Caco-2 (cell line): ENCODE data around the gene ALDH9A1. TPM values are rescaled to one million over a fixed set of nuclear protein-coding genes. Genes with fewer than 3 reads are reported as not detected.

Experiments
- BruUV-seq: library from RNA; stranded (reverse); fragments of 400-500 nt; replicated peaks from 2 replicates; lab custom pipeline; 2021; lab: Mats Ljungman, UMichigan
- CTCF ChIA-PET: fragments of 300-600 bp; sonication (Branson Sonifier 250); formaldehyde crosslinking; loops from one replicate; lab custom pipeline; 2022; ENCODE audit warnings: antibody characterized with exemption; lab: Charles Lee
- POLR2A ChIA-PET: fragments of 300-600 bp; sonication (Branson Sonifier 250); formaldehyde crosslinking; loops from one replicate; lab custom pipeline; 2022; ENCODE audit warnings: antibody characterized with exemption; lab: Charles Lee
- DNase-seq, 2 experiments: peaks; one replicate each; pipeline versions ENCODE4 v3.0.0 to v3.0.0-alpha.2; 2020 to 2022
- H3K27me3 ChIP-seq: replicated peaks from 2 replicates; pipeline ENCODE4 v1.6.0; 2011; ENCODE audit warnings: low read length; ENCODE audit not compliant: control insufficient read depth, insufficient read depth
- H3K36me3 ChIP-seq: 2 replicates; pipeline ENCODE4 v1.5.1; 2011; ENCODE audit warnings: low read length; ENCODE audit not compliant: control insufficient read depth, insufficient read depth
- H3K4me1 ChIP-seq: fragments of 250-450 bp; sonication (Bioruptor Pico); 2 replicates; pipeline ENCODE4 v1.5.1; 2020; ENCODE audit warnings: mild to moderate bottlenecking
- H3K4me3 ChIP-seq: 2 replicates; pipeline ENCODE4 v1.5.1; 2011; ENCODE audit warnings: low read depth, mild to moderate bottlenecking, control low read depth, low read length
- H3K9me3 ChIP-seq: fragments of 250-450 bp; sonication (Bioruptor Pico); 2 replicates; pipeline ENCODE4 v1.5.1; 2020; ENCODE audit warnings: mild to moderate bottlenecking, moderate library complexity
- H3K27ac Mint-ChIP-seq: one replicate; pipeline ENCODE4 v1.8.0; 2022; ENCODE audit warnings: mixed read lengths; ENCODE audit not compliant: unreplicated experiment
- H3K27me3 Mint-ChIP-seq: one replicate; pipeline ENCODE4 v1.8.0; 2022; ENCODE audit warnings: mixed read lengths; ENCODE audit not compliant: insufficient read depth, unreplicated experiment
- H3K36me3 Mint-ChIP-seq: one replicate; pipeline ENCODE4 v1.8.0; 2022; ENCODE audit warnings: mild to moderate bottlenecking, mixed read lengths; ENCODE audit not compliant: insufficient read depth, unreplicated experiment
- H3K4me1 Mint-ChIP-seq: one replicate; pipeline ENCODE4 v1.8.0; 2022; ENCODE audit warnings: low read depth, mixed read lengths; ENCODE audit not compliant: unreplicated experiment
- H3K4me3 Mint-ChIP-seq: one replicate; pipeline ENCODE4 v1.8.0; 2022; ENCODE audit warnings: mild to moderate bottlenecking, moderate library complexity, mixed read lengths; ENCODE audit not compliant: unreplicated experiment
- H3K9me3 Mint-ChIP-seq: one replicate; pipeline ENCODE4 v1.8.0; 2022; ENCODE audit warnings: mixed read lengths; ENCODE audit not compliant: unreplicated experiment
- intact Hi-C: fragments of 100-400 bp; cut with micrococcal nuclease; formaldehyde crosslinking; loops from one replicate; pipeline ENCODE4 v1.10.0; 2022; ENCODE audit not compliant: unreplicated experiment
- total RNA-seq: library from RNA; stranded (reverse); gene quantifications from 2 replicates; pipeline ENCODE4 v1.2.3, GENCODE V29; 2022
- TF ChIP-seq, protein P1 (sequence below), 2 experiments: fragments of 200-600 bp in 1 of 2; IDR thresholded peaks; 1 replicate in 1 of 2; 2 replicates in 1 of 2; pipeline versions ENCODE4 v1.5.1 to v1.8.0; 2011 to 2022; ENCODE audit warnings: antibody characterized with exemption in 1 of 2, control low read depth in 1 of 2, inconsistent platforms in 1 of 2, low read depth in 1 of 2, low read length in 1 of 2, mild to moderate bottlenecking in 1 of 2, moderate library complexity in 1 of 2; ENCODE audit not compliant: insufficient read depth in 1 of 2, severe bottlenecking in 1 of 2, unreplicated experiment in 1 of 2

Gene ALDH9A1
- total RNA-seq, 1 experiment from 2014 or later: 33.9 TPM

GRCh38 chr1:165616987-165617546 is 81.3 kb downstream of the ALDH9A1 start:
- no TSS peak for BruUV-seq
- intact Hi-C loops: no loop called here
- Mint-ChIP-seq H3K27ac (no peak overlapping the region), H3K4me3 (no peak overlapping the region), H3K36me3 (no peaks in the 10 kb centered on the region), H3K9me3 (no peaks in the 10 kb centered on the region), H3K27me3 (peaks cover 15% of the 10 kb centered on the region), H3K4me1 (no peaks in the 10 kb centered on the region)
- Histone ChIP-seq H3K4me1 (no peaks in the 10 kb centered on the region), H3K36me3 (no peaks in the 10 kb centered on the region), H3K27me3 (no peaks in the 10 kb centered on the region), H3K9me3 (no peaks in the 10 kb centered on the region), H3K4me3 (no peak overlapping the region)
- DNase-seq: no peak
- TF ChIP-seq, protein P1, sequence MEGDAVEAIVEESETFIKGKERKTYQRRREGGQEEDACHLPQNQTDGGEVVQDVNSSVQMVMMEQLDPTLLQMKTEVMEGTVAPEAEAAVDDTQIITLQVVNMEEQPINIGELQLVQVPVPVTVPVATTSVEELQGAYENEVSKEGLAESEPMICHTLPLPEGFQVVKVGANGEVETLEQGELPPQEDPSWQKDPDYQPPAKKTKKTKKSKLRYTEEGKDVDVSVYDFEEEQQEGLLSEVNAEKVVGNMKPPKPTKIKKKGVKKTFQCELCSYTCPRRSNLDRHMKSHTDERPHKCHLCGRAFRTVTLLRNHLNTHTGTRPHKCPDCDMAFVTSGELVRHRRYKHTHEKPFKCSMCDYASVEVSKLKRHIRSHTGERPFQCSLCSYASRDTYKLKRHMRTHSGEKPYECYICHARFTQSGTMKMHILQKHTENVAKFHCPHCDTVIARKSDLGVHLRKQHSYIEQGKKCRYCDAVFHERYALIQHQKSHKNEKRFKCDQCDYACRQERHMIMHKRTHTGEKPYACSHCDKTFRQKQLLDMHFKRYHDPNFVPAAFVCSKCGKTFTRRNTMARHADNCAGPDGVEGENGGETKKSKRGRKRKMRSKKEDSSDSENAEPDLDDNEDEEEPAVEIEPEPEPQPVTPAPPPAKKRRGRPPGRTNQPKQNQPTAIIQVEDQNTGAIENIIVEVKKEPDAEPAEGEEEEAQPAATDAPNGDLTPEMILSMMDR (IDR thresholded peaks at IDR 0.05; ENCODE audit: insufficient read depth in 1 of 2, low read depth in 1 of 2, low read length in 1 of 2, severe bottlenecking in 1 of 2, unreplicated experiment in 1 of 2): no peak
- CTCF ChIA-PET: no interaction called here
- POLR2A ChIA-PET: no interaction called here

- no TSS peak for BruUV-seq
- H3K4me1 ChIP-seq: no peaks in the 10 kb centered on the region
- H3K9me3 ChIP-seq: no peaks in the 10 kb centered on the region
- DNase-seq: no peak
- H3K9me3 Mint-ChIP-seq: no peaks in the 10 kb centered on the region
- no peaks in the 10 kb centered on the region for H3K36me3 Mint-ChIP-seq
- TF ChIP-seq, protein P1 (IDR thresholded peaks at IDR 0.05; ENCODE audit: insufficient read depth in 1 of 2, low read depth in 1 of 2, low read length in 1 of 2, severe bottlenecking in 1 of 2, unreplicated experiment in 1 of 2): no peak
- no peaks in the 10 kb centered on the region for H3K27me3 ChIP-seq
- intact Hi-C loops: no loop called here
- no peaks in the 10 kb centered on the region for H3K4me1 Mint-ChIP-seq
- H3K27ac Mint-ChIP-seq: no peak overlapping the region
- CTCF ChIA-PET: interaction anchor here (0.9 kb wide), 1 partner anchor 14 kb away, joined by 3 read pairs; no protein-coding TSS in a partner anchor
- peaks cover 15% of the 10 kb centered on the region for H3K27me3 Mint-ChIP-seq
- H3K4me3 ChIP-seq: no peak overlapping the region
- POLR2A ChIA-PET: interaction anchor here (0.6 kb wide), 1 partner anchor 18 kb away, joined by 3 read pairs; no protein-coding TSS in a partner anchor
- no peaks in the 10 kb centered on the region for H3K36me3 ChIP-seq
- no peak overlapping the region for H3K4me3 Mint-ChIP-seq
Observed at GRCh38 chr1:165616054-165616612, 82.2 kb downstream of the ALDH9A1 start.

Other genes starting within 250 kb of the ALDH9A1 start
- not detected in 2 replicates for gene LRRC52, start 154.6 kb downstream of the ALDH9A1 start, total RNA-seq
- 173 and 193 TPM in 2 replicates for gene MGST3, start 67.3 kb downstream of the ALDH9A1 start, total RNA-seq
- gene TMCO1, start 70.3 kb upstream of the ALDH9A1 start, total RNA-seq: 138 and 152 TPM in 2 replicates
- gene UCK2, start 129.1 kb upstream of the ALDH9A1 start, total RNA-seq: 65.0 and 67.2 TPM in 2 replicates